ENCODE data around the gene CIB4. TPM values are rescaled to one million over a fixed set of nuclear protein-coding genes. Genes with fewer than 3 reads are reported as not detected.

Gene CIB4
- total and polyA plus RNA-seq, 2 donors (not counting 1 experiment from before 2014, with no cell fraction given): not detected

- H3K4me3 Mint-ChIP-seq: no peak overlapping the region
- WGBS (ENCODE audit: insufficient coverage): 44% methylated on average over 4 of the region's 6 CpGs
- intact Hi-C loops (cut with micrococcal nuclease): no loop called here
Measured at GRCh38 chr2:26540961-26541360, 100.2 kb downstream of the CIB4 start.

GRCh38 chr2:26540306-26540705, 100.9 kb downstream of the CIB4 start:
- no peaks in the 10 kb centered on the region for H3K9me3 ChIP-seq (ENCODE audit: control extremely low read depth in 1 of 3, control insufficient read depth in 2 of 3, insufficient read depth in 1 of 3, low read length in 2 of 3)
- H3K4me1 ChIP-seq (ENCODE audit: control insufficient read depth in 2 of 2, insufficient read depth in 2 of 2, low read length in 2 of 2): no peaks in the 10 kb centered on the region
- peaks cover 10% of the 10 kb centered on the region for H3K27me3 Mint-ChIP-seq
- no peaks in the 10 kb centered on the region for H3K9me3 Mint-ChIP-seq (ENCODE audit: insufficient read depth)
- ChIA-PET CTCF (no interaction called here), POLR2A (no interaction called here)
- WGBS (ENCODE audit: insufficient coverage): 86% methylated on average over 10 of the region's 10 CpGs
- intact Hi-C loops (cut with micrococcal nuclease): no loop called here
- peaks cover 0 to 3% (median 0%) of the 10 kb centered on the region in 4 experiments for H3K27me3 ChIP-seq (replicated peaks in 1 of 4; ENCODE audit: control extremely low read depth in 1 of 4, control insufficient read depth in 3 of 4, insufficient read depth in 4 of 4, low read length in 3 of 4)
- H3K79me2 ChIP-seq (ENCODE audit: control insufficient read depth, insufficient read depth, low read length): no peaks in the 10 kb centered on the region
- ATAC-seq (ENCODE audit: low read depth) (no peak), DNase-seq (no peak)
- H4K20me1 ChIP-seq (ENCODE audit: control insufficient read depth, insufficient read depth, low read length, poor library complexity, severe bottlenecking): no peaks in the 10 kb centered on the region
- no peak overlapping the region for H2AFZ ChIP-seq (ENCODE audit: insufficient read depth, low read depth, low read length, poor library complexity, severe bottlenecking)
- TF ChIP-seq EZH2 (IDR thresholded peaks at IDR 0.05; ENCODE audit: borderline replicate concordance, insufficient read depth, low read depth, low read length, poor library complexity, severe bottlenecking): no peak
- TF ChIP-seq, protein P1, sequence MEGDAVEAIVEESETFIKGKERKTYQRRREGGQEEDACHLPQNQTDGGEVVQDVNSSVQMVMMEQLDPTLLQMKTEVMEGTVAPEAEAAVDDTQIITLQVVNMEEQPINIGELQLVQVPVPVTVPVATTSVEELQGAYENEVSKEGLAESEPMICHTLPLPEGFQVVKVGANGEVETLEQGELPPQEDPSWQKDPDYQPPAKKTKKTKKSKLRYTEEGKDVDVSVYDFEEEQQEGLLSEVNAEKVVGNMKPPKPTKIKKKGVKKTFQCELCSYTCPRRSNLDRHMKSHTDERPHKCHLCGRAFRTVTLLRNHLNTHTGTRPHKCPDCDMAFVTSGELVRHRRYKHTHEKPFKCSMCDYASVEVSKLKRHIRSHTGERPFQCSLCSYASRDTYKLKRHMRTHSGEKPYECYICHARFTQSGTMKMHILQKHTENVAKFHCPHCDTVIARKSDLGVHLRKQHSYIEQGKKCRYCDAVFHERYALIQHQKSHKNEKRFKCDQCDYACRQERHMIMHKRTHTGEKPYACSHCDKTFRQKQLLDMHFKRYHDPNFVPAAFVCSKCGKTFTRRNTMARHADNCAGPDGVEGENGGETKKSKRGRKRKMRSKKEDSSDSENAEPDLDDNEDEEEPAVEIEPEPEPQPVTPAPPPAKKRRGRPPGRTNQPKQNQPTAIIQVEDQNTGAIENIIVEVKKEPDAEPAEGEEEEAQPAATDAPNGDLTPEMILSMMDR (IDR thresholded peaks at IDR 0.05): no peak
- no peak overlapping the region for H3K4me2 ChIP-seq (replicated peaks; ENCODE audit: low read depth, low read length, poor library complexity, severe bottlenecking)
- no peaks in the 10 kb centered on the region for H3K36me3 ChIP-seq (replicated peaks in 1 of 2; ENCODE audit: control extremely low read depth in 1 of 2, control insufficient read depth in 1 of 2, extremely low read depth in 1 of 2, insufficient read depth in 2 of 2, low read length in 1 of 2)
- H3K9ac ChIP-seq (ENCODE audit: low read length): no peak overlapping the region
- no peaks in the 10 kb centered on the region for H3K4me1 Mint-ChIP-seq
- no peak overlapping the region for H3K4me3 Mint-ChIP-seq
- no peak overlapping the region for H3K4me3 ChIP-seq (ENCODE audit: control extremely low read depth in 1 of 5, extremely low read depth in 1 of 5, insufficient read depth in 1 of 5, low read depth in 2 of 5, low read length in 4 of 5)
- H3K27ac ChIP-seq (ENCODE audit: low read length in 2 of 2): no peak overlapping the region
- no peak overlapping the region for H3K27ac Mint-ChIP-seq

More at GRCh38 chr2:26540961-26541360, 100.2 kb downstream of the CIB4 start:
- Histone ChIP-seq H4K20me1 (ENCODE audit: control insufficient read depth, insufficient read depth, low read length, poor library complexity, severe bottlenecking) (no peaks in the 10 kb centered on the region), H3K4me2 (replicated peaks; ENCODE audit: low read depth, low read length, poor library complexity, severe bottlenecking) (no peak overlapping the region), H3K79me2 (ENCODE audit: control insufficient read depth, insufficient read depth, low read length) (no peaks in the 10 kb centered on the region), H3K27me3 (replicated peaks in 1 of 4; ENCODE audit: control extremely low read depth in 1 of 4, control insufficient read depth in 3 of 4, insufficient read depth in 4 of 4, low read length in 3 of 4) (peaks cover 0 to 3% (median 0%) of the 10 kb centered on the region in 4 experiments), H3K27ac (ENCODE audit: low read length in 2 of 2) (no peak overlapping the region), H2AFZ (ENCODE audit: insufficient read depth, low read depth, low read length, poor library complexity, severe bottlenecking) (no peak overlapping the region), H3K36me3 (replicated peaks in 1 of 2; ENCODE audit: control extremely low read depth in 1 of 2, control insufficient read depth in 1 of 2, extremely low read depth in 1 of 2, insufficient read depth in 2 of 2, low read length in 1 of 2) (no peaks in the 10 kb centered on the region), H3K4me1 (ENCODE audit: control insufficient read depth in 2 of 2, insufficient read depth in 2 of 2, low read length in 2 of 2) (no peaks in the 10 kb centered on the region), H3K9ac (ENCODE audit: low read length) (no peak overlapping the region), H3K9me3 (ENCODE audit: control extremely low read depth in 1 of 3, control insufficient read depth in 2 of 3, insufficient read depth in 1 of 3, low read length in 2 of 3) (no peaks in the 10 kb centered on the region), H3K4me3 (ENCODE audit: control extremely low read depth in 1 of 5, extremely low read depth in 1 of 5, insufficient read depth in 1 of 5, low read depth in 2 of 5, low read length in 4 of 5) (no peak overlapping the region)
- DNase-seq (no peak), ATAC-seq (ENCODE audit: low read depth) (no peak)
- CTCF ChIA-PET: no interaction called here
- no peaks in the 10 kb centered on the region for H3K9me3 Mint-ChIP-seq (ENCODE audit: insufficient read depth)
- POLR2A ChIA-PET: no interaction called here
- no peak overlapping the region for H3K27ac Mint-ChIP-seq
- peaks cover 10% of the 10 kb centered on the region for H3K27me3 Mint-ChIP-seq
- no peaks in the 10 kb centered on the region for H3K4me1 Mint-ChIP-seq
- TF ChIP-seq EZH2 (IDR thresholded peaks at IDR 0.05; ENCODE audit: borderline replicate concordance, insufficient read depth, low read depth, low read length, poor library complexity, severe bottlenecking): no peak
- TF ChIP-seq, protein P1 (IDR thresholded peaks at IDR 0.05): no peak

Measured in B cell (primary cell).